IMR-90 (cell line): Measurements from ENCODE around the gene PPP2R5A. TPM values are rescaled to one million over a fixed set of nuclear protein-coding genes. Genes with fewer than 3 reads are reported as not detected.
A peak's percentile ranks its signal among the peaks of the same experiment; 100 is the strongest.

Source experiments
- ATAC-seq: fragments of 200-7000 bp; cut with Tn5 transposase; 2 replicates; pipeline ENCODE4 v1.9.1; 2020; ENCODE audit warnings: low read depth, mild to moderate bottlenecking, moderate library complexity
- BruUV-seq: library from RNA; stranded (reverse); fragments of 400-500 nt; replicated peaks from 2 replicates; lab custom pipeline; 2021; lab: Mats Ljungman, UMichigan
- CTCF ChIA-PET: fragments of 300-600 bp; formaldehyde crosslinking; extraction: SDS; loops from one replicate; lab custom pipeline; 2021; ENCODE audit warnings: antibody characterized with exemption; lab: Yijun Ruan, JAX
- POLR2A ChIA-PET: fragments of 300-600 bp; sonication (Branson Sonifier 250); formaldehyde crosslinking; loops from one replicate; lab custom pipeline; 2022; ENCODE audit warnings: antibody characterized with exemption; ENCODE audit not compliant: unreplicated experiment; lab: Charles Lee
- DNase-seq: peaks from one replicate; pipeline ENCODE4 v3.0.0; 2013
- H2AFZ ChIP-seq: replicated peaks from 2 replicates; pipeline ENCODE3; 2013; ENCODE audit warnings: low read length, mild to moderate bottlenecking; ENCODE audit not compliant: poor library complexity
- H2AK5ac ChIP-seq: 2 replicates; pipeline ENCODE4 v1.6.1; 2013; ENCODE audit warnings: low read depth, low read length, inconsistent platforms
- H2AK9ac ChIP-seq: replicated peaks from 2 replicates; pipeline ENCODE3; 2013; ENCODE audit warnings: mild to moderate bottlenecking, low read depth, low read length, moderate library complexity; ENCODE audit not compliant: poor library complexity
- H2BK120ac ChIP-seq: 2 replicates; pipeline ENCODE4 v1.6.1; 2013; ENCODE audit warnings: low read depth, low read length, inconsistent platforms
- H2BK15ac ChIP-seq: 3 replicates; pipeline ENCODE4 v1.6.1; 2013; ENCODE audit warnings: low read depth, low read length, inconsistent platforms
- H2BK20ac ChIP-seq: 2 replicates; pipeline ENCODE4 v1.6.1; 2013; ENCODE audit warnings: low read depth, mild to moderate bottlenecking, inconsistent platforms, low read length, moderate library complexity
- H2BK5ac ChIP-seq: 2 replicates; pipeline ENCODE4 v1.6.1; 2013; ENCODE audit warnings: mild to moderate bottlenecking, low read depth, low read length, inconsistent platforms; ENCODE audit not compliant: poor library complexity, severe bottlenecking
- H3K14ac ChIP-seq: replicated peaks from 2 replicates; pipeline ENCODE4 v1.6.1; 2013; ENCODE audit warnings: low read depth, low read length, inconsistent platforms
- H3K18ac ChIP-seq: 2 replicates; pipeline ENCODE4 v1.6.1; 2013; ENCODE audit warnings: low read depth, low read length, control low read depth
- H3K23ac ChIP-seq: 2 replicates; pipeline ENCODE4 v1.6.1; 2013; ENCODE audit warnings: low read depth, low read length, inconsistent platforms
- H3K27ac ChIP-seq: 2 replicates; pipeline ENCODE4 v1.5.1; 2013; ENCODE audit warnings: mild to moderate bottlenecking, control low read depth, low read length; ENCODE audit not compliant: insufficient read depth
- H3K27me3 ChIP-seq: 2 replicates; pipeline ENCODE4 v1.6.1; 2013; ENCODE audit warnings: low read length; ENCODE audit not compliant: control insufficient read depth, insufficient read depth
- H3K36me3 ChIP-seq: 2 replicates; pipeline ENCODE4 v1.6.1; 2013; ENCODE audit warnings: low read length, mixed read lengths; ENCODE audit not compliant: control insufficient read depth, insufficient read depth
- H3K4ac ChIP-seq: 2 replicates; pipeline ENCODE4 v1.6.1; 2013; ENCODE audit warnings: low read depth, low read length, inconsistent platforms
- H3K4me1 ChIP-seq: 2 replicates; pipeline ENCODE4 v1.6.1; 2013; ENCODE audit warnings: low read length, mixed read lengths; ENCODE audit not compliant: control insufficient read depth, insufficient read depth
- H3K4me2 ChIP-seq: 2 replicates; pipeline ENCODE4 v1.6.1; 2013; ENCODE audit warnings: low read depth, mild to moderate bottlenecking, control low read depth, low read length, moderate library complexity
- H3K4me3 ChIP-seq: 2 replicates; pipeline ENCODE4 v1.5.1; 2013; ENCODE audit warnings: low read depth, mild to moderate bottlenecking, control low read depth, low read length, moderate library complexity; ENCODE audit not compliant: insufficient read depth
- H3K56ac ChIP-seq: 2 replicates; pipeline ENCODE4 v1.6.1; 2013; ENCODE audit warnings: low read length, inconsistent platforms; ENCODE audit not compliant: insufficient read depth; ENCODE audit errors: extremely low read depth
- H3K79me1 ChIP-seq, 2 experiments: 2 replicates each; pipeline ENCODE4 v1.6.1; 2013; ENCODE audit warnings: low read length in 2 of 2, inconsistent platforms in 1 of 2, low read depth in 1 of 2
- H3K9ac ChIP-seq: 2 replicates; pipeline ENCODE4 v1.6.1; 2013; ENCODE audit warnings: low read depth, low read length, control low read depth
- H3K9me1 ChIP-seq: 2 replicates; pipeline ENCODE4 v1.6.1; 2013; ENCODE audit warnings: low read length, inconsistent platforms; ENCODE audit not compliant: insufficient read depth
- H3K9me3 ChIP-seq: 2 replicates; pipeline ENCODE4 v1.6.1; 2013; ENCODE audit warnings: low read length; ENCODE audit not compliant: control insufficient read depth, insufficient read depth
- H4K20me1 ChIP-seq: 2 replicates; pipeline ENCODE4 v1.6.1; 2013; ENCODE audit warnings: low read length, inconsistent platforms; ENCODE audit not compliant: insufficient read depth
- H4K5ac ChIP-seq: 2 replicates; pipeline ENCODE4 v1.6.1; 2013; ENCODE audit warnings: mild to moderate bottlenecking, low read depth, low read length, control low read depth
- H4K8ac ChIP-seq, 2 experiments: 2 replicates each; pipeline ENCODE4 v1.6.1; 2013; ENCODE audit warnings: low read depth in 2 of 2, low read length in 2 of 2, control low read depth in 1 of 2, inconsistent platforms in 1 of 2
- H4K91ac ChIP-seq: 2 replicates; pipeline ENCODE4 v1.6.1; 2013; ENCODE audit warnings: low read depth, low read length, inconsistent platforms; ENCODE audit not compliant: insufficient read depth
- BHLHE40 ChIP-seq: fragments of 150-350 bp; IDR thresholded peaks from 2 replicates; pipeline ENCODE4 v1.6.1; 2016; ENCODE audit warnings: mild to moderate bottlenecking, low read depth, low read length
- CHD1 ChIP-seq: IDR thresholded peaks from 2 replicates; pipeline ENCODE4 v1.6.1; 2012; ENCODE audit warnings: low read depth, low read length, improper control_type of control experiment
- FOS ChIP-seq: fragments of 150-350 bp; IDR thresholded peaks from 2 replicates; pipeline ENCODE4 v1.6.1; 2016; ENCODE audit warnings: low read depth, low read length
- MXI1 ChIP-seq: IDR thresholded peaks from 2 replicates; pipeline ENCODE4 v1.6.1; 2012; ENCODE audit warnings: low read depth, mild to moderate bottlenecking, low read length, moderate library complexity, borderline replicate concordance
- NFE2L2 ChIP-seq: fragments of 150-350 bp; IDR thresholded peaks from 2 replicates; pipeline ENCODE4 v1.6.1; 2016; ENCODE audit warnings: low read depth, mild to moderate bottlenecking, low read length
- RAD21 ChIP-seq: IDR thresholded peaks from 2 replicates; pipeline ENCODE4 v1.6.1; 2012; ENCODE audit warnings: low read length, improper control_type of control experiment
- RFX5 ChIP-seq: IDR thresholded peaks from 2 replicates; pipeline ENCODE4 v1.8.0; 2012; ENCODE audit warnings: low read depth, mild to moderate bottlenecking, low read length, moderate library complexity
- USF2 ChIP-seq: fragments of 150-350 bp; IDR thresholded peaks from 2 replicates; pipeline ENCODE4 v1.6.1; 2017; ENCODE audit warnings: mild to moderate bottlenecking, antibody characterized with exemption, low read length, low read depth
- WGBS, 2 experiments: methylation state at CpG; one replicate each; pipeline versions ENCODE4 v1.1.5 to v1.1.7; 2013; ENCODE audit warnings: missing lambda C conversion rate in 2 of 2; ENCODE audit not compliant: insufficient read length in 1 of 2; ENCODE audit errors: extremely low coverage in 2 of 2; 5-methylcytosine and 5-hydroxymethylcytosine counted together
- dilution Hi-C: fragments of 300-500 bp; cut with HindIII; formaldehyde crosslinking; loops from one replicate; pipeline ENCODE4 v1.14.3; 2018; ENCODE audit warnings: low sequenced_read_pairs; ENCODE audit not compliant: unreplicated experiment
- in situ Hi-C: fragments of 300-500 bp; cut with MboI; formaldehyde crosslinking; loops from 3 replicates; pipeline ENCODE4 v1.14.3; 2019; ENCODE audit warnings: low sequenced_read_pairs, inconsistent platforms, mixed read lengths
- intact Hi-C: fragments of 100-400 bp; cut with micrococcal nuclease; formaldehyde crosslinking; loops from 2 replicates; pipeline ENCODE4 v1.10.0; 2022
- polyA plus RNA-seq, 3 experiments: library from polyadenylated mRNA; depleted of rRNA; stranded (reverse); fragments of >200 nt; gene quantifications; 2 replicates each; pipeline ENCODE4 v1.2.3, GENCODE V29; 2012; ENCODE audit warnings: low replicate concordance in 1 of 3
- total RNA-seq: library from RNA; depleted of rRNA; stranded (reverse); fragments of >200 nt; gene quantifications from 2 replicates; pipeline ENCODE4 v1.2.3, GENCODE V29; 2012

Gene PPP2R5A
- total and polyA plus RNA-seq, 2 of the 4 experiments (the other 2 are of a cell fraction) = 8.4 to 12.6 TPM

GRCh38 chr1:212271823-212272485 is 13.3 kb upstream of the PPP2R5A start:
- intact Hi-C loops = no loop called here
- Histone ChIP-seq H4K91ac (no peak overlapping the region), H2AK5ac (no peak overlapping the region; the same call in 1 of the 2 replicates), H3K27ac (peak overlapping the region; percentile 41; the same call in 1 of the 2 replicates), H3K4me2 (no peak overlapping the region), H2BK5ac (no peak overlapping the region), H2AK9ac (no peak overlapping the region), H3K14ac (no peak overlapping the region), H3K18ac (no peak overlapping the region), H3K9ac (no peak overlapping the region), H3K9me1 (no peaks in the 10 kb centered on the region), H4K5ac (no peak overlapping the region), H4K20me1 (no peaks in the 10 kb centered on the region), H2AFZ (no peak overlapping the region), H3K56ac (no peak overlapping the region), H4K8ac (no peak overlapping the region), H3K9me3 (no peaks in the 10 kb centered on the region), H3K4me3 (no peak overlapping the region), H3K79me1 (no peaks in the 10 kb centered on the region), H2BK20ac (no peak overlapping the region), H3K36me3 (no peaks in the 10 kb centered on the region), H3K4me1 (peaks cover 3% of the 10 kb centered on the region; the same call in 1 of the 2 replicates), H2BK15ac (0 out of 3 replicates have a peak overlapping the region, but pooled peaks have one; percentile 10), H3K23ac (no peak overlapping the region), H2BK120ac (no peak overlapping the region), H3K27me3 (peaks cover 10% of the 10 kb centered on the region; the same call in 1 of the 2 replicates), H3K4ac (no peak overlapping the region)
- TF ChIP-seq FOS (no peak), CHD1 (no peak), RAD21 (no peak), RFX5 (no peak), BHLHE40 (no peak), USF2 (no peak), MXI1 (no peak), NFE2L2 (no peak)
- ChIA-PET CTCF (no interaction called here), POLR2A (no interaction called here)
- WGBS, 2 experiments = no CpG with 5 or more reads among the region's 3 CpGs
- in situ Hi-C loops = no loop called here
- dilution Hi-C loops = no loop called here
- BruUV-seq = no TSS peak
- ATAC-seq (no peak), DNase-seq (no peak)
